ENCODE data around the gene CFAP45.

Gene CFAP45

GRCh38 chr1:159877695-159878444 lies 22.1 kb downstream of the CFAP45 start:
- DNase-seq (ENCODE audit: low spot score): no peak

- no peak for DNase-seq (ENCODE audit: low spot score)
Observed at GRCh38 chr1:159873530-159874143, 26.3 kb downstream of the CFAP45 start.

DNA sequence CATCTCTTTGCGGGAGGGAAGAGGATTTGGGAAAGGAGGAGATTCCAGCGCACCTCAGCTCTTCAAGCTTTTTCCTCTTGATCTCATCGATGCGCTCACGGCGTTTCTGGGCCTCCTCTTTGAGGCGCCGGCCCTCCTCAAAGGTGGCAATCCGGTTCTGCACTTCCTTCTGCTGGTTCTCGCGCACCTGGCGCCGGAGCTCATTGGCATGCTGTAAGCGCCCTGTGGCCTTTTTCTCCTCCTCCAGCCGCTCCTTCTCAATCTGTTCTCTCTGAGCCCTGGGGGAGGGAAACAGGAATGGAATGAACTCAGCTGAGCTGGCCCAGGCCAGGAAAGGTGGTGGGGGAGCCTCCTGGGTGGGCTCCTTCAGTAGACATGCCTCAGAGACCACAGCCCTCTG lies 27.1 kb downstream of the CFAP45 start:
- no peak for DNase-seq (ENCODE audit: low spot score)

DNA sequence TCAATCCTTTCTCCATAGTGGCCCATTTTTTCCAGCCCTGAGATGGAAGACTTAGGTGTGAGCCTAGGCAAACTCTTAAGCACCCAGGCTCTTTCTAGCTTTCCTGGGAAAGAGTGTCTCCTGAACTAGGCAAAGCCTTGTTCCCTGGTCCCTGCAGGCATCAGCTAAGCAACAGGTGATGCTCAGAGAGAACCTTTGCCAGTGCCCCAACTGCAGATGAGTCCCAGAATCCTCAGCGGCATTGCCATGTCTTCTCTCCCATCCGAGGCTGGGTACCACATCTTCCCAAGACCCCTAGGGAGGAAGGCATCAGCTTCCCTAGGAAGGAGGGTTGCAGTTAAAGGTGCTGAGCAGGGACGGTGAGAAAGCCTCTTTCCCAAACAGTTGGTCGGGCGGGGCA lies 29.3 kb downstream of the CFAP45 start:
- DNase-seq (ENCODE audit: low spot score): no peak

DNA sequence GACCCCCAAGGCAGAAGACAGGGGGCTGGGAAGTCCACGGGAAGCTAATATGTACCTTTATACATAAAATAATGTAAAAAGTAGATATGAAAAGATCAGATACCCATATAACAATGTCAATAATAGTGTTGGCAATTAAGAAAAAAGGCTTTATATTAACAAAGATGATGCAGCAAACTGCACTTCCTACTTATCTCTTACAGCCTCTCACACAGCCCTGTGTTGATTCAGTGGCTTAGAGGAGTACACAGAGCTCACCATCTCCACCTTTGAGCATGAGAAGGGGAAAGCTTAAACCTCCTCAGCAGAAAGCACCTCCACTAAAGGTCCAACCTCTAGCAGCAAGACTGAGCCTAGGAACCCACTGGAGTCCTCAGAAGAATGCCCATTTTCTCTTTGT lies 30.4 kb downstream of the CFAP45 start:
- DNase-seq (ENCODE audit: low spot score): no peak

GRCh38 chr1:159869173-159869572 lies 30.8 kb downstream of the CFAP45 start:
- DNase-seq (ENCODE audit: low spot score): no peak

DNA sequence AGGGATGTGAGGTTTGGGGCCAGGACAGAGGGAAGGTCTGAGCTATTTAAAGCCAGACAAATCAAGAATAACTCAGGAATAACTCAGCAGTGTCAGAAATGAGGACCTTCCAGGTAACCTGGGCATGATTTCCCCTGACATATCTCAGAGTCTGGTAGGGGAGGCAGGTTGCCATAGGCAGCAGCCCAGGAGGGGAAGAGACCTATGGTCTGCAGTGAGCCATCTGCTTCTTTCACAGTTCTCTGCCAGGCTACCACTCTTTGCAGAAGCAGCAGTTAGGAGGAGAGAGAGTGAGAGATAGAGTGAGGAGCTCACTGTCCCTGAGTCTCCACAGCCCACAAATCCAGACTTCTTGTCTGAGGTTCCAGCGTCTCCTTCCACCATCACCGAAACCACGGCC lies 31.2 kb downstream of the CFAP45 start:
- no peak for DNase-seq (ENCODE audit: low spot score)

- no peak for DNase-seq (ENCODE audit: low spot score)
Observed at GRCh38 chr1:159867664-159868026, 32.3 kb downstream of the CFAP45 start.

DNA sequence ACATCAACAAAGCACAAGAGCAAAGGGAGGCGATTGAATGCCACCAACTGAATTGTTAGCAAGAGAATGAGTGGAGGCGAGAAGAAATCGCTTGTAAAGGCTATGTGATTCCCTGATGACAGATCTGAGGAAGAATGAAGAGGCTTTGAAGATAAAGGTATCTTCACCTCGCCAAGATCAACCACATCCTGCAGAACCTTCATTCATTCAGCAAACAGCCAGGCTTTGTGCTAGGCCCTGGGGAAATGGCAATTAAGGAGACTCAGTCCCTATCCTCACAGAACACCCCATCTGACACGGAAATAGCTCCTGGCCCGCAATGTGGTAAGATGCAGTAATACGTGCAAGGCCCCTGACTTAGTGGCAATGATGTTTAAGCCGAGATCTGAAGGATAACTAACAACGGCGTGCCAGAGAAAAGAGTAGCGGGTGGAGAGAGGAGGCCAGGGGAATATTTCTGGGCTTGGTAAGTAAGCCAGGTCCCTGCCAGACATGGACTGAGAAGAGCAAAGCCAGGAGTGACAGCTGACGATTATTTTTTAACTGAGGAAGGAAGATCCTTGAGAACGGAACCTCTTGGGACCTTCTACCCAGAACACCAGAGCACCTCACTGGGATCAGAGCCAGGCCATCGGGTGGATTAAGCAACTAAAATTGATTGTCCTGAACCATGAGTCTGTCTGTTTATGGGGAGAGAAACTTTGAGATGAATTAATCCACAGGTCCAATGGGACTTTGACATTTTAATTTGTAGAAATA lies 32.9 kb downstream of the CFAP45 start:
- no peak for DNase-seq (ENCODE audit: low spot score)

GRCh38 chr1:159866066-159866465 lies 33.9 kb downstream of the CFAP45 start:
- no peak for DNase-seq (ENCODE audit: low spot score)

- DNase-seq (ENCODE audit: low spot score): no peak
Observed at GRCh38 chr1:159864262-159864661, 35.7 kb downstream of the CFAP45 start.

DNA sequence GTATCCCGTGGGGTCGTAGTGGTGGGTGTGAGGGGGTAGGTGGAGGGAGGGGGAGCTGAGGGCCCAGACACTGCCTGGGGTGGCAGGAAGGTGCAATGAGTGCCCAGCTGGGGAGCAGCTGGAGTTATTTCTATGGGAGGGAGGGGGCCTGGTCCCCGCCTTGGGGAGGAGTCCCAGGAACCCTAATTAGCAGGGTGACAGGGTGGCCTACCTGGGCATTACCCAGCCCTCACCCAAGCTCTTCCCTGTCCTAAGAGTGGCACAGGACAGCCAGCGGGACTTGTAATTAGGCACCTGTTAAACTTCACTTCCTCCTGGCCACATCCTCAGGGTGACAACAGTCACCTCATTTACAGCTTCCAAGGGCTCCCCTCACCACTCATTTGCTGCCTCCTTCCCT lies 37.4 kb downstream of the CFAP45 start, which contains the start of gene VSIG8:
Gene VSIG8, minus strand, starts transcription at position 101 of the 400 bp plus-strand sequence. CDS start 136 bp downstream, outside the sequence.
- DNase-seq (ENCODE audit: low spot score): no peak

DNA sequence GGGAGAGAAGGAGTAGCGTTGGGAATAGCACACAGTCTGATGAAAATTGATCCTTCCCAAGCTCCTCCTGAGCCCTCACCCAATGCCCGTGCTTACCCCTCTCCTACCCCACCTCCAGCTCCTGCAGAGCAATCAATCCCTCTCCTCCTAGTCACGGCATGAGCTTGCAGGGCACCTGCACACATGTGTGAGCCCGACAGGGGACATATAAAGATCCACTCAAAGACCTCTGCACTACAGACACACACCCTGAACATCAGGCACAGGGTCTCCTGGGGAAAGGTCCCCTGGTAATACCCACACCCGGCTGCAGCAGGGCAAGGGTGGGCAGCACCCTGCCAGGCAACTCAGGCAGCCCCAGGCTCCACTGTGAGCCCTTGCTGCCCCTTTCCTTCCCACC lies 37.9 kb downstream of the CFAP45 start:
- DNase-seq (ENCODE audit: low spot score): no peak

DNA sequence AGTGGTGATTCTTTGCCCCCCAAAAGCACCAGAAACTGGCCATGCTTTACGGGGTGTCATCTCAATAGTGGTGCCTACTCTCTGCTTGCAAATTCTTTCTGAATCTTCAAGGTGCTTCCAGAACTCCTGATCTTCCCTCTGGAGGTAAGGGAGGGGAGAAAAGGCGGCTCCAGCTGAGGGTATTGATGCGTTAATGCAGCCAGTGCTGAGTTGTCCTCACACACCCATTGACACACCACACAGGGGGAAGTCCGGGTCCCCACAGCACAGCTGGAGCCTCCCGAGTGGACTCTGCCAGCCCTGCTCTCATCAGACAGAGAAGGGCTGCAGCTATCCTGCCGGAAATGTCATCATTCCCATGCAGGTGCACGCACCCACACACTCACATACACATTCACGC lies 38.7 kb downstream of the CFAP45 start:
- DNase-seq (ENCODE audit: low spot score): no peak

GRCh38 chr1:159860456-159860855 lies 39.5 kb downstream of the CFAP45 start:
- DNase-seq (ENCODE audit: low spot score): no peak

DNA sequence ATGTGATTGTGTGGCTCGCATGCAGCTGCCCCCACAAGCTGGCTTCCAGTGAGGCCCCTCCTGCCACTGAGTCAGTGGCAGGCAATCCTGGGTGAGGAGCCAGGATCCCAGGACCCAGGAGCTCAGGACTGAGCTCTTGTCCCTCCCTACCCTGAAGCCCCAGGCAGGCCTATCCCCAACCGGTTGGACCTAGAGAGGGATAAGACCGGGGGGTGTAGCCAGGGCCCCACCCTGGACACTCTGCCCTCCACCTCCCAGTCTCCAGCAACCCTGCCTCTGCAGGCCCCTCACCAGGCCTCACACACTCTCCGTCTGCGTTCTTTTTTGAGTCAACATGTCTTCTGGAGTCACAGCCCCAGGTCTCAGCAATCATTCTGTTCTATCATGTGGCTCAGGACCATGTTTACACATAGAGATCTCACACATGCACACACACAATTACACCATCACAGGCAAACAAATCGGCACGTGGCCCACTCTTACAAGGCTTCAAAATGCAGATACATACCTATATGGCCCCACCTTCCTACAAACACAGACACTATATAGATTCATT lies 40.1 kb downstream of the CFAP45 start:
- no peak for DNase-seq (ENCODE audit: low spot score)

DNA sequence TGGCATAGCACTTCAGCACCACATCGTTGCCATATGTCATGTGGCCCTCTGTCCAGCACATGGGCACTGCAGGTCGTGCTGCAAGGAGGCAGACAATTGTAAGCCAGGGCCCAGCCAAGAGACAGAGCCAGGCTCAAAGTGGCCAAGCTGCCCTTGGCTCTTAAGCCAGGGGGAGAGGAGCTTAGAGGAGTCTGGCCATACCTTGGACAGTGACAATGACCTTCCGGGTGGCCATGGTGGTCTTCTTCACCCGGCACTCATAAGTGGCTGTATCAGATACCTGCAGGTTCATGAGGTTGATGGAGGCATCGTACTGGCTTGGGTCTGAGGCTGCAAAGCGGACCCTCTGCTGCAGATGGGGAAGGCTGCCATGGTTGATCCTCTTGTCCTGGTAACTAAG lies 42.1 kb downstream of the CFAP45 start:
- DNase-seq (ENCODE audit: low spot score): no peak

DNA sequence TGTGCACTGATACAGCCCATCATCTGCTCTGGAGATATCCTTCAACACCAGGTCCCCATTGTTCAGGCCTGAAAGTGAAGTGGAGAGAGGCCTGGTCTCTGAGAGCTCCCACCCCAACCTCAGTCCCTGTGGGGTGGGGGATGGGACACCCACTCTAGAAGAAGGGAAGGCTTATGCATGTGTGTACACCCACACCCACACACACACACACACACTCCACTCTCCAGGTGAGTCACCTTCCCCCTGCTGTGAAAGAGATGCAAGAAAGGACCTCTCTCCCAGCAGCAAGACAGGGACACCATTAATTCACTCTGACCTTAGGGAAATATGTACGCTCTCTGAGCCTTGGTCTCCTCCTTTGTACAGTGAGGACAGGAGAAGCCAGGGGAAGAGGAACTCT lies 43.4 kb downstream of the CFAP45 start:
- no peak for DNase-seq (ENCODE audit: low spot score)

- no peak for DNase-seq (ENCODE audit: low spot score)
Observed at GRCh38 chr1:159855709-159856108, 44.3 kb downstream of the CFAP45 start.

- DNase-seq (ENCODE audit: low spot score): peak; percentile 20
Observed at GRCh38 chr1:159854693-159855192, 45.2 kb downstream of the CFAP45 start.

DNA sequence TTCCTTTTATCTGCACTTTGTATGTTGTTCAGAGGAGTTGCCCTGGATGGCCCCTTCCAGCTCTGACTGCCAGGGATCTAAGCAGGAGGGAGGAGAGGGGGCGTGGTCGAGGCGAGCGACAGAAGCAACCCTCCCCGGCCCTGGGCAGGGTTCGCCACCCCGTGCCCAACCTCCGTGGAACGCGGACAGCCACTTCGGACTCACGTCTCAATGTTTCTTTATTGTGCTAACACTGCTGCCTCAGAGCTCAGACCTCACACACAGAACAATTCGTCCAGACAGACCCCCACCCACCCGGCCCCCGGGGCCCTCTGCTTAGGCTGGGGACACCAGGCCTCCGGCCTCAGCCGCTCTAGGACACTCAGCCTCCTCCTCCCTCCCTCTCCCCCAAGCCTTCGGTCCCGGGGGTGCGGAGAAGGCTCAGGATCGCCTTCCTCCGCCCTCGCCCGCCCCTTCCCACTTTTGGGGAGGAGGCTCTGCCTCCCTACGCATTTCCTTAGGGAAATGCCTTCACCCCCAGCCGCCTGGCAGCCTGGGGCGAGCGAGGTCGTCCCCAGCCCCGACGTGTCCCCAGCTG lies 45.8 kb downstream of the CFAP45 start:
- DNase-seq (ENCODE audit: low spot score): peak; percentile 25

DNA sequence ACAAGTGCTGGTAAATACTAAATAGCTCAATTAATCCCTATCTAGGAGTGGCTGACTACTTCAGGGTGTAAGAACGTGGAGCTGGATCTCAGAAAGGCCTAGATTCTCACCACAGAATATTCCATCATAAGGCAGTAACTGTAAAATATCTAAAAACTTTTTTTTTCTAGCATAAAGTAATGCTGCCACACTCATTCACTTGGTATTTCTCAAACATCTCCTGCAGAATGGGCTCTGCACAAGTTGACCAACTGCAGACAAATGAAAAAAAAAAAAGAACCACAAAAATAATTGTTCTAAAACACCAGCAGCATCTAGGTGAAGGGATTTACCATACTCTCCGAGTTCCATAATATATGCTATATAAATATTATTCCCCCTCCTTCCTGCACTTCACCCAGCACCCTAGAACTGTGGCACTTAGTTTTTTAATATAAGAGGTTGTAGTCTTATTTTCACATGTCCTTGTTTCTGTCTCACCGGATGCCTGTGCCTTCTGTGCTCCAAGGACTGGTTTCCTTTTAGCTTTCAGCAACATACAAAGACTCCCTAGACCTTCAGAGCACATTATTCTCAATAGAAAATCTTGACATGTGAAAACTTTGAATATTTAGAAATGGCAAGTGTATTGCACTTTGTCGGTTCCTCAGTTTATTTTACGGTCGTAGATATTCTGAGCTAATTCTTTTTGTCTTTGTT lies 46.4 kb downstream of the CFAP45 start:
- no peak for DNase-seq (ENCODE audit: low spot score)

All from HuH-7 (cell line).